Mammary epithelial cell (primary cell): ENCODE measurements around the gene ELFN1.

Experiments used
- EZH2 ChIP-seq: IDR thresholded peaks from 2 replicates; pipeline ENCODE4 v1.6.1; 2012; ENCODE audit warnings: low read length, inconsistent platforms, borderline replicate concordance
- TF ChIP-seq, protein P1 (sequence below), 2 donors: IDR thresholded peaks in 1 of 2; conservative IDR thresholded peaks in 1 of 2; 2 replicates each; pipeline ENCODE4 v1.5.1; 2011 to 2012; ENCODE audit warnings: inconsistent platforms in 2 of 2, low read length in 2 of 2, mild to moderate bottlenecking in 2 of 2, control low read depth in 1 of 2, low read depth in 1 of 2; ENCODE audit not compliant: insufficient read depth in 1 of 2; ENCODE audit errors: extremely low read depth in 1 of 2

- TF ChIP-seq, protein P1, sequence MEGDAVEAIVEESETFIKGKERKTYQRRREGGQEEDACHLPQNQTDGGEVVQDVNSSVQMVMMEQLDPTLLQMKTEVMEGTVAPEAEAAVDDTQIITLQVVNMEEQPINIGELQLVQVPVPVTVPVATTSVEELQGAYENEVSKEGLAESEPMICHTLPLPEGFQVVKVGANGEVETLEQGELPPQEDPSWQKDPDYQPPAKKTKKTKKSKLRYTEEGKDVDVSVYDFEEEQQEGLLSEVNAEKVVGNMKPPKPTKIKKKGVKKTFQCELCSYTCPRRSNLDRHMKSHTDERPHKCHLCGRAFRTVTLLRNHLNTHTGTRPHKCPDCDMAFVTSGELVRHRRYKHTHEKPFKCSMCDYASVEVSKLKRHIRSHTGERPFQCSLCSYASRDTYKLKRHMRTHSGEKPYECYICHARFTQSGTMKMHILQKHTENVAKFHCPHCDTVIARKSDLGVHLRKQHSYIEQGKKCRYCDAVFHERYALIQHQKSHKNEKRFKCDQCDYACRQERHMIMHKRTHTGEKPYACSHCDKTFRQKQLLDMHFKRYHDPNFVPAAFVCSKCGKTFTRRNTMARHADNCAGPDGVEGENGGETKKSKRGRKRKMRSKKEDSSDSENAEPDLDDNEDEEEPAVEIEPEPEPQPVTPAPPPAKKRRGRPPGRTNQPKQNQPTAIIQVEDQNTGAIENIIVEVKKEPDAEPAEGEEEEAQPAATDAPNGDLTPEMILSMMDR (conservative IDR thresholded peaks at IDR 0.05 in 1 of 2, IDR thresholded peaks at IDR 0.05 in 1 of 2; ENCODE audit: extremely low read depth in 1 of 2, insufficient read depth in 1 of 2, low read depth in 1 of 2, low read length in 2 of 2), result no peak
- no peak for TF ChIP-seq EZH2
Measured at GRCh38 chr7:1691096-1691495, 21.0 kb downstream of the ELFN1 start.
